ENCODE data around the gene CIDEC.

DNA sequence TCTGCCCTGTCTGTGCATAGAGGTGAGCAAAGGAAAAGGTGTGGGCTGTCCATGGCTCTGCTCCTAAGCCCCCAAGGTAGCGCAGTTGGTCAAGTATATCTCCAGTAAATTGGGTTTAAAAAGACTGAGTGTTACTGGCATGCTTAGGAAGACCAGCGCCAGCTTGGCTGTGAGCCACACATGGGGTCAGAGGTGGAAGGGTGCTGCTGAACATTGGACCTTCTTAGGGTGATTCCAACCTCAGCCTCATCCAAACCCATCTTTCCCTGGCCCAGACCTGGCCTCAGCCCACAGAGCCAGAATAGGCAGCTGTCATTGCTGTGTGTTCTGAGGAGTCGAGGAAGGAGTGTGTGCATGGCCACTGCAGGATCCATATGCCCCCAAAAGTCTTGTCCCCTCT is 28.2 kb upstream of the CIDEC start:
- TF ChIP-seq CTCF (IDR thresholded peaks at IDR 0.05) (no peak), NR3C1 (IDR thresholded peaks at IDR 0.05) (no peak), KDM5A (IDR thresholded peaks at IDR 0.05) (no peak), CHD4 (IDR thresholded peaks at IDR 0.05; ENCODE audit: borderline replicate concordance) (no peak), EP300 (IDR thresholded peaks at IDR 0.05) (no peak), SMC3 (IDR thresholded peaks at IDR 0.05) (no peak)
- TF ChIP-seq, protein P1, sequence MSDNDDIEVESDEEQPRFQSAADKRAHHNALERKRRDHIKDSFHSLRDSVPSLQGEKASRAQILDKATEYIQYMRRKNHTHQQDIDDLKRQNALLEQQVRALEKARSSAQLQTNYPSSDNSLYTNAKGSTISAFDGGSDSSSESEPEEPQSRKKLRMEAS (IDR thresholded peaks at IDR 0.05): no peak
